ENCODE results near the gene IGF1. TPM values are rescaled to one million over a fixed set of nuclear protein-coding genes. Genes with fewer than 3 reads are reported as not detected.
"Not testable (repeated sequence)": the region's sequence is repeated elsewhere in the genome, so short reads cannot be mapped to it uniquely, and the experiment has no call there.

Gene IGF1
- polyA plus RNA-seq, 4 donors = 4.5 to 10.0 (median 8.0) TPM; not detected in 1

GRCh38 chr12:102369876-102370275, 110.5 kb downstream of the IGF1 start:
- FAIRE-seq = no peak
- WGBS, 3 donors = 30 to 70% (median 35%) methylated on average over 2 of the region's 2 CpGs
- no peaks in the 10 kb centered on the region for H3K4me1 ChIP-seq (ENCODE audit: control insufficient read depth in 3 of 3, insufficient read depth in 2 of 3, low read depth in 1 of 3, low read length in 2 of 3)
- H3K9me3 ChIP-seq (ENCODE audit: control insufficient read depth in 2 of 2, insufficient read depth in 1 of 2, low read depth in 1 of 2, low read length in 1 of 2) = peaks cover 0 to 11% of the 10 kb centered on the region in 2 donors
- DNase-seq = no peak
- no peak overlapping the region for H3K4me3 ChIP-seq (ENCODE audit: low read depth in 1 of 3, low read length in 3 of 3)
- no peaks in the 10 kb centered on the region for H3K27me3 ChIP-seq (ENCODE audit: control insufficient read depth in 3 of 3, insufficient read depth in 3 of 3, low read length in 3 of 3)
- H3K36me3 ChIP-seq (ENCODE audit: control insufficient read depth in 3 of 3, insufficient read depth in 2 of 3, low read depth in 1 of 3, low read length in 3 of 3) = no peaks in the 10 kb centered on the region
- H3K27ac ChIP-seq (ENCODE audit: low read depth in 1 of 3, low read length in 2 of 3) = no peak overlapping the region

DNA sequence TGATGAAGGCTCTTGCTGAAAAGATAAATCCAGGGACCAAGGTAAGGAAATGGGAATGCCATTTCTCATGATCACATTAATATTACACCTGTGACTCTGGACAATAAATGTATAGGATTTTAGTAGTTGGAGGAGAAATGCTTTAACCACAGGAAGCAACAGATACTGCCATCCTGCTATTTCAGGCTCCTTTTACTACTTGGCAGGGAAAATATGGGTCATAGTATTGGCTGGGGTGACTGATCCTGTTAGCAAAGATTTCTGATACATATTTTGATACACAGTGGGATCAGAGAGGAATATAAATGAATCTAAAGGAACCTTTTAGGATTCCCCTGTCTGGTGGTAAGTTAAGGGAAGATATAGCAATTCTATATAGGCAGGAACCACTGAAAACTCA, 115.0 kb downstream of the IGF1 start:
- H3K4me1 ChIP-seq (ENCODE audit: control insufficient read depth in 3 of 3, insufficient read depth in 2 of 3, low read depth in 1 of 3, low read length in 2 of 3) = no peaks in the 10 kb centered on the region
- DNase-seq (no peak), FAIRE-seq (no peak)
- peaks cover 0 to 11% of the 10 kb centered on the region in 2 donors for H3K9me3 ChIP-seq (ENCODE audit: control insufficient read depth in 2 of 2, insufficient read depth in 1 of 2, low read depth in 1 of 2, low read length in 1 of 2)
- no peaks in the 10 kb centered on the region for H3K27me3 ChIP-seq (ENCODE audit: control insufficient read depth in 3 of 3, insufficient read depth in 3 of 3, low read length in 3 of 3)
- H3K4me3 ChIP-seq (ENCODE audit: low read depth in 1 of 3, low read length in 3 of 3) = no peak overlapping the region
- H3K27ac ChIP-seq (ENCODE audit: low read depth in 1 of 3, low read length in 2 of 3) = no peak overlapping the region
- H3K36me3 ChIP-seq (ENCODE audit: control insufficient read depth in 3 of 3, insufficient read depth in 2 of 3, low read depth in 1 of 3, low read length in 3 of 3) = no peaks in the 10 kb centered on the region

DNA sequence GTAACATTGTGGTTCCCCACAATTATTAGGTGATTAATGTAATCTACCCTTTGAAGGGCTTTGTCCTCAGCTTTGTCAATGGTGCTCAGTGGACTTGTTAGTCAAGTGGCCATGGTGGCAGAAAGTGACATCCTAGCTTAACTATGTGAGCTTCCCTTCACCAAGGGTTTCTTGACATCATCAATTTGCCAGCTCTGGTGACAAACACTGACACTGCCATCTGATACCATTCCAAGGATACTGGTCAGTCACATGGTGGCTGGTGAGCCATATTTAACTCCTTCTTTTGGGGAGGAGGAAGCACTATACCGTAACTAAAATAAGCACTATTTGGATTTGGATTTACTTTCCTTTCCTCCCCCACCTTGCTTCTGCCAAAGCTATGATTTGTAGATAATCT, 115.7 kb downstream of the IGF1 start:
- Histone ChIP-seq H3K9me3 (ENCODE audit: control insufficient read depth in 2 of 2, insufficient read depth in 1 of 2, low read depth in 1 of 2, low read length in 1 of 2) (peaks cover 0 to 7% of the 10 kb centered on the region in 2 donors), H3K36me3 (ENCODE audit: control insufficient read depth in 3 of 3, insufficient read depth in 2 of 3, low read depth in 1 of 3, low read length in 3 of 3) (no peaks in the 10 kb centered on the region), H3K27me3 (ENCODE audit: control insufficient read depth in 3 of 3, insufficient read depth in 3 of 3, low read length in 3 of 3) (no peaks in the 10 kb centered on the region), H3K4me1 (ENCODE audit: control insufficient read depth in 3 of 3, insufficient read depth in 2 of 3, low read depth in 1 of 3, low read length in 2 of 3) (no peaks in the 10 kb centered on the region), H3K27ac (ENCODE audit: low read depth in 1 of 3, low read length in 2 of 3) (no peak overlapping the region), H3K4me3 (ENCODE audit: low read depth in 1 of 3, low read length in 3 of 3) (no peak overlapping the region)
- WGBS, 3 donors = 91 to 96% (median 95%) methylated on average over 1 of the region's 1 CpG
- FAIRE-seq = no peak
- DNase-seq = no peak

DNA sequence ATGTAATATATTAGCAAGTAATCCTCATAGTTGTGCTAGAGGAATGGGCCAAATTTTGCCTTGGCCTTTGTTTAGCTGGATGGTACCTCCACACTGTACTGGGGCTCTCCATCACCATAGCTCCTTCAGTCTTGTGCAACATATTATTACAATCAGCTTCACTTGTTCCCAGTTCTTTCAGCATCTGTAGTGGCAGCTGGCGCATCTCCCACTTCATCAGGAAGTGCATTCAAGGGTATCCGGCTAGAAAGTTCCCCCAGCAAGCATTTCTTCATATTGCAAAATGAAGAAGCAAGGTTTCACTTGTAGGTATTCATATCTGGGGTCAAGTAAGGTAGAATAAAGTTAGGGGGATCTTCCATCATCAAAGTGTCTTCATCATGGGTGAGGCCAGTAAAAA, 123.7 kb downstream of the IGF1 start:
- Histone ChIP-seq H3K27ac (ENCODE audit: low read depth in 1 of 3, low read length in 2 of 3) (no peak overlapping the region), H3K36me3 (ENCODE audit: control insufficient read depth in 3 of 3, insufficient read depth in 2 of 3, low read depth in 1 of 3, low read length in 3 of 3) (no peaks in the 10 kb centered on the region), H3K9me3 (ENCODE audit: control insufficient read depth in 2 of 2, insufficient read depth in 1 of 2, low read depth in 1 of 2, low read length in 1 of 2) (peaks cover 0 to 9% of the 10 kb centered on the region in 2 donors), H3K4me3 (ENCODE audit: low read depth in 1 of 3, low read length in 3 of 3) (no peak overlapping the region), H3K4me1 (ENCODE audit: control insufficient read depth in 3 of 3, insufficient read depth in 2 of 3, low read depth in 1 of 3, low read length in 2 of 3) (no peaks in the 10 kb centered on the region), H3K27me3 (ENCODE audit: control insufficient read depth in 3 of 3, insufficient read depth in 3 of 3, low read length in 3 of 3) (no peaks in the 10 kb centered on the region)
- no peak for DNase-seq
- 75 to 89% (median 82%) methylated on average over 2 of the region's 2 CpGs for WGBS, 3 donors
- no peak for FAIRE-seq

GRCh38 chr12:102354281-102354680, 126.1 kb downstream of the IGF1 start:
- peaks cover 0 to 11% of the 10 kb centered on the region in 2 donors for H3K9me3 ChIP-seq (ENCODE audit: control insufficient read depth in 2 of 2, insufficient read depth in 1 of 2, low read depth in 1 of 2, low read length in 1 of 2)
- H3K4me3 ChIP-seq (ENCODE audit: low read depth in 1 of 3, low read length in 3 of 3); H3K36me3 ChIP-seq (ENCODE audit: control insufficient read depth in 3 of 3, insufficient read depth in 2 of 3, low read depth in 1 of 3, low read length in 3 of 3); H3K27ac ChIP-seq (ENCODE audit: low read depth in 1 of 3, low read length in 2 of 3); FAIRE-seq; DNase-seq; H3K27me3 ChIP-seq (ENCODE audit: control insufficient read depth in 3 of 3, insufficient read depth in 3 of 3, low read length in 3 of 3); H3K4me1 ChIP-seq (ENCODE audit: control insufficient read depth in 3 of 3, insufficient read depth in 2 of 3, low read depth in 1 of 3, low read length in 2 of 3): not testable (repeated sequence)
- 92 to 95% (median 94%) methylated on average over 1 of the region's 1 CpG for WGBS, 3 donors

DNA sequence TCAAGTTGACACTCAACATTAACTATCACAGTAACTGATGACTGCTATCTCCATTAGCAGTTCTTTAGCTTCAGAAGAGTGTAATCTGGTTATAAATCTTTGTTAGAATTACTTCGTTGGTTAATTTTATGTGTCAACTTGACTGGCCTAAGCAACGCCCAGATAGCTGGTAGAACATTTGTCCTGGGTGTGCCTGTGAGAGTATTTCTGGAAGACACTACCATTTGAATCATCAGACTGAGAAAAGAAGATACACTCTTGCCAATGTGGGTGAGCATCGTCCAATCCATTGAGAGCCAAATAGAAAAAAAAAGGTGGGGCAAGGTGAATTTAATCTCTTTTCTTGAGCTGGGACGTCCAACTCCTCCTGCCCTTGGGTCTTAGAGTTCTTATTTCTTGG, 129.0 kb downstream of the IGF1 start:
- FAIRE-seq (no peak), DNase-seq (no peak)
- 59 to 68% (median 62%) methylated on average over 4 of the region's 4 CpGs for WGBS, 3 donors
- H3K9me3 ChIP-seq (ENCODE audit: control insufficient read depth in 2 of 2, insufficient read depth in 1 of 2, low read depth in 1 of 2, low read length in 1 of 2) = peaks cover 0 to 11% of the 10 kb centered on the region in 2 donors
- H3K27me3 ChIP-seq (ENCODE audit: control insufficient read depth in 3 of 3, insufficient read depth in 3 of 3, low read length in 3 of 3) = no peaks in the 10 kb centered on the region
- no peaks in the 10 kb centered on the region for H3K36me3 ChIP-seq (ENCODE audit: control insufficient read depth in 3 of 3, insufficient read depth in 2 of 3, low read depth in 1 of 3, low read length in 3 of 3)
- H3K4me3 ChIP-seq (ENCODE audit: low read depth in 1 of 3, low read length in 3 of 3) = no peak overlapping the region
- H3K4me1 ChIP-seq (ENCODE audit: control insufficient read depth in 3 of 3, insufficient read depth in 2 of 3, low read depth in 1 of 3, low read length in 2 of 3) = no peaks in the 10 kb centered on the region
- H3K27ac ChIP-seq (ENCODE audit: low read depth in 1 of 3, low read length in 2 of 3) = no peak overlapping the region

DNA sequence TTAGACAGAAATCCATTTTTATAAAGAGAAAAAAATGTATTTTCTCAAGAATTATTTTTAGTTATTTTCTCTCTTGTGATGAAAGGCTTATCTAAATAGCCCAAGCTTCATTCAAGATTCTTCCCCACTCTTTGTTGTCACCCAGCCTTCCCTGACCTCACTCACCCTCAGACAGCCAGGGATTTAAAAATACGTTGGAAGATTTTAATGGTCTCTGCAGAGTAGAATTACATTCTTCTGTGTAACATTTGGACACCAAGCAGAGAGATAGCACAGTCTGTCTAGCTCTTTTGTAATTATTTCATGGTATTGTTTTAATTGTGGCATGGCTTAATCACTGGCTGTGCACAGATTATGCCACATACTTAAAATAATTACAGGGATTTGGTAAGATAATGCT, 130.3 kb downstream of the IGF1 start:
- Histone ChIP-seq H3K9me3 (ENCODE audit: control insufficient read depth in 2 of 2, insufficient read depth in 1 of 2, low read depth in 1 of 2, low read length in 1 of 2) (peaks cover 0 to 11% of the 10 kb centered on the region in 2 donors), H3K36me3 (ENCODE audit: control insufficient read depth in 3 of 3, insufficient read depth in 2 of 3, low read depth in 1 of 3, low read length in 3 of 3) (no peaks in the 10 kb centered on the region), H3K4me1 (ENCODE audit: control insufficient read depth in 3 of 3, insufficient read depth in 2 of 3, low read depth in 1 of 3, low read length in 2 of 3) (no peaks in the 10 kb centered on the region), H3K27ac (ENCODE audit: low read depth in 1 of 3, low read length in 2 of 3) (no peak overlapping the region), H3K27me3 (ENCODE audit: control insufficient read depth in 3 of 3, insufficient read depth in 3 of 3, low read length in 3 of 3) (no peaks in the 10 kb centered on the region), H3K4me3 (ENCODE audit: low read depth in 1 of 3, low read length in 3 of 3) (no peak overlapping the region)
- 23 to 33% (median 31%) methylated on average over 1 of the region's 1 CpG for WGBS, 3 donors
- no peak for DNase-seq
- FAIRE-seq = no peak

DNA sequence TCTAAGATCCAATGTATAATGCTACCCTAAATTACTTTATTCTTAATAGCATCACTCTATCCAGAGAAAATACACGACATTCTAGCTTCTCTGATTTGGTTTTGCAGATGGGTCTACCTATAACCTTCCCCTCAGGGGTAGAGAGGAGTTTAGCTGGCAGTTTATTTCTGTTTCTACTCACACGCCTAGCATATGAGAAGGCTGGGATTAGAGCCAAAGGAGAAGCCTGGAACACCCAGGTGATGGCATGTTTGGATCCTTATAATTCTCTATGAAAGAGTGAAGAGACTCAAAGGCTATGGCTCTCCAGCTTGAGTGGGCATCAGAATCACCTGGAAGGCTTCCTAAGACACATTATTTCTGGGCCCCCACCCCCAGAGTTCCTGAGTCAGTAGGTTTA, 131.3 kb downstream of the IGF1 start:
- Histone ChIP-seq H3K4me3 (ENCODE audit: low read depth in 1 of 3, low read length in 3 of 3) (no peak overlapping the region), H3K4me1 (ENCODE audit: control insufficient read depth in 3 of 3, insufficient read depth in 2 of 3, low read depth in 1 of 3, low read length in 2 of 3) (no peaks in the 10 kb centered on the region), H3K27ac (ENCODE audit: low read depth in 1 of 3, low read length in 2 of 3) (no peak overlapping the region), H3K9me3 (ENCODE audit: control insufficient read depth in 2 of 2, insufficient read depth in 1 of 2, low read depth in 1 of 2, low read length in 1 of 2) (peaks cover 0 to 5% of the 10 kb centered on the region in 2 donors), H3K27me3 (ENCODE audit: control insufficient read depth in 3 of 3, insufficient read depth in 3 of 3, low read length in 3 of 3) (no peaks in the 10 kb centered on the region), H3K36me3 (ENCODE audit: control insufficient read depth in 3 of 3, insufficient read depth in 2 of 3, low read depth in 1 of 3, low read length in 3 of 3) (no peaks in the 10 kb centered on the region)
- FAIRE-seq (no peak), DNase-seq (no peak)
- 46 to 73% (median 55%) methylated on average over 2 of the region's 2 CpGs for WGBS, 3 donors

DNA sequence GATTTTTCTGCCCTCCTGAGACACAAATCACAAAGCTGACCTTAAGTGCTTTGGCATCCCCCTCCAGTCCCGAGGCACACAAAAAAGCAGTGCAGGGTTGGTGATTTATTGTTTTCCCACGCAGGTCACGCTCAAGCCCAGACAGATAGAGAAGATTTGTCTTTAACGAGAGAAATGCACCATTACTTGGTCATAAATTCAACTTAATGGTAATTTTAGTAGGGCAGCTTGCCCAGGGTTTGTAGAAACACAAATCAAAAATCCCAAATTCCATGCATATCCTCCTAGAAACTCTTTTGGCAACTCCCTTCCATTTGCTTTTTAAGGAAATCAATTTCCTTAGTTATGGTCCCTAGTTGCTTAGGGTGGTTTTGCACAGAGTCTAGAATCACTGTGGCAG, 132.6 kb downstream of the IGF1 start:
- H3K27ac ChIP-seq (ENCODE audit: low read depth in 1 of 3, low read length in 2 of 3) = no peak overlapping the region
- H3K27me3 ChIP-seq (ENCODE audit: control insufficient read depth in 3 of 3, insufficient read depth in 3 of 3, low read length in 3 of 3) = no peaks in the 10 kb centered on the region
- FAIRE-seq (no peak), DNase-seq (no peak)
- no peak overlapping the region for H3K4me3 ChIP-seq (ENCODE audit: low read depth in 1 of 3, low read length in 3 of 3)
- WGBS, 3 donors = 57 to 60% (median 57%) methylated on average over 4 of the region's 4 CpGs
- no peaks in the 10 kb centered on the region for H3K4me1 ChIP-seq (ENCODE audit: control insufficient read depth in 3 of 3, insufficient read depth in 2 of 3, low read depth in 1 of 3, low read length in 2 of 3)
- peaks cover 0 to 2% of the 10 kb centered on the region in 2 donors for H3K9me3 ChIP-seq (ENCODE audit: control insufficient read depth in 2 of 2, insufficient read depth in 1 of 2, low read depth in 1 of 2, low read length in 1 of 2)
- H3K36me3 ChIP-seq (ENCODE audit: control insufficient read depth in 3 of 3, insufficient read depth in 2 of 3, low read depth in 1 of 3, low read length in 3 of 3) = no peaks in the 10 kb centered on the region

Data from small intestine (tissue), 7 donors.